SHP77 treated with DMSO at 0.1 percent for 48 hours (cell line): Measurements from ENCODE around the gene NALF2.

ENCODE experiments used
- DNase-seq: peaks from one replicate; lab custom pipeline; 2025; lab: John Stamatoyannopoulos, UW

The NALF2 gene

GRCh38 chrX:69503782-69504625 is at the start of gene NALF2:
Gene NALF2 (plus strand): TSS chrX:69504326. CDS start chrX:69505283, 957 bp downstream.
- peak; percentile 16 for DNase-seq

GRCh38 chrX:69457756-69458155 is 46.4 kb upstream of the NALF2 start:
- DNase-seq = no peak

GRCh38 chrX:69466546-69466945 is 37.6 kb upstream of the NALF2 start:
- no peak for DNase-seq

GRCh38 chrX:69469975-69470374 is 34.2 kb upstream of the NALF2 start:
- no peak for DNase-seq

- DNase-seq = no peak
Observed at GRCh38 chrX:69489625-69490024, 14.5 kb upstream of the NALF2 start.

- no peak for DNase-seq
Observed at GRCh38 chrX:69493193-69493592, 10.9 kb upstream of the NALF2 start.

- no peak for DNase-seq
Observed at GRCh38 chrX:69493766-69494165, 10.4 kb upstream of the NALF2 start.

GRCh38 chrX:69496183-69496582 is 7.9 kb upstream of the NALF2 start:
- no peak for DNase-seq

GRCh38 chrX:69501429-69501828 is 2.7 kb upstream of the NALF2 start:
- DNase-seq = no peak

GRCh38 chrX:69503228-69503781 is 821 bp upstream of the NALF2 start:
- DNase-seq = no peak

- DNase-seq = no peak
Observed at GRCh38 chrX:69504626-69505612, 793 bp downstream of the NALF2 start.

GRCh38 chrX:69505772-69506616 is 1.9 kb downstream of the NALF2 start:
- DNase-seq = no peak

- DNase-seq = no peak
Observed at GRCh38 chrX:69506617-69507499, 2.7 kb downstream of the NALF2 start.

- no peak for DNase-seq
Observed at GRCh38 chrX:69507500-69507789, 3.3 kb downstream of the NALF2 start.

- DNase-seq = no peak
Observed at GRCh38 chrX:69508610-69509009, 4.5 kb downstream of the NALF2 start.

- DNase-seq = no peak
Observed at GRCh38 chrX:69510137-69510715, 6.1 kb downstream of the NALF2 start.

GRCh38 chrX:69510914-69511513 is 6.9 kb downstream of the NALF2 start:
- no peak for DNase-seq

GRCh38 chrX:69522052-69522451 is 17.9 kb downstream of the NALF2 start:
- no peak for DNase-seq

GRCh38 chrX:69523314-69523713 is 19.2 kb downstream of the NALF2 start:
- DNase-seq = no peak

- no peak for DNase-seq
Observed at GRCh38 chrX:69524781-69525363, 20.7 kb downstream of the NALF2 start.
